ENCODE data around the gene RSL24D1.
A peak's percentile ranks its signal among the peaks of the same experiment; 100 is the strongest.
"Not testable (repeated sequence)": the region's sequence is repeated elsewhere in the genome, so short reads cannot be mapped to it uniquely, and the experiment has no call there.

RSL24D1 gene

GRCh38 chr15:55204464-55204863 lies 7.7 kb upstream of the RSL24D1 start:
- DNase-seq: no peak

- no peak for DNase-seq
These were observed 5.5 kb upstream of the RSL24D1 start for GRCh38 chr15:55202206-55202605.

GRCh38 chr15:55198706-55199105 lies 2.0 kb upstream of the RSL24D1 start:
- no peak for DNase-seq

GRCh38 chr15:55197719-55198118 lies 978 bp upstream of the RSL24D1 start:
- no peak for DNase-seq

GRCh38 chr15:55197362-55197705 lies 593 bp upstream of the RSL24D1 start:
- no peak for DNase-seq

GRCh38 chr15:55195996-55196395 lies 745 bp downstream of the RSL24D1 start:
- DNase-seq: no peak

GRCh38 chr15:55194256-55194655 lies 2.5 kb downstream of the RSL24D1 start:
- no peak for DNase-seq

- DNase-seq: no peak
These were observed 10.4 kb downstream of the RSL24D1 start for GRCh38 chr15:55186331-55186730.

- DNase-seq: no peak
These were observed 13.1 kb downstream of the RSL24D1 start for GRCh38 chr15:55183679-55184078.

- no peak for DNase-seq
These were observed 17.6 kb downstream of the RSL24D1 start for GRCh38 chr15:55179141-55179540.

GRCh38 chr15:55170361-55170760 lies 26.4 kb downstream of the RSL24D1 start:
- no peak for DNase-seq

GRCh38 chr15:55168350-55168974 lies 28.3 kb downstream of the RSL24D1 start:
- DNase-seq: peak; percentile 27

- no peak for DNase-seq
These were observed 32.5 kb downstream of the RSL24D1 start for GRCh38 chr15:55164284-55164683.

GRCh38 chr15:55151631-55152030 lies 45.1 kb downstream of the RSL24D1 start:
- peak; percentile 41 for DNase-seq

- not testable (repeated sequence) for DNase-seq
These were observed 53.6 kb downstream of the RSL24D1 start for GRCh38 chr15:55143132-55143531.

- DNase-seq: no peak
These were observed 62.8 kb downstream of the RSL24D1 start for GRCh38 chr15:55133972-55134371.

- no peak for DNase-seq
These were observed 64.1 kb downstream of the RSL24D1 start for GRCh38 chr15:55132672-55133071.

Data from NCI-H2171 (cell line).